HepG2 (cell line): ENCODE data around the gene GPR37L1. TPM values are rescaled to one million over a fixed set of nuclear protein-coding genes. Genes with fewer than 3 reads are reported as not detected.
A peak's percentile ranks its signal among the peaks of the same experiment; 100 is the strongest.

Experiments
- BORCS8-MEF2B ChIP-seq: sonication (generic); formaldehyde crosslinking; IDR thresholded peaks from 2 replicates; pipeline ENCODE4 v1.8.0; 2022; ENCODE audit warnings: mild to moderate bottlenecking, missing genetic modification reagents
- CC2D1A ChIP-seq: sonication (generic); formaldehyde crosslinking; IDR thresholded peaks from 2 replicates; pipeline ENCODE4 v1.8.1; 2023; ENCODE audit warnings: mild to moderate bottlenecking, missing genetic modification reagents
- CENPX ChIP-seq: sonication (generic); formaldehyde crosslinking; IDR thresholded peaks from 2 replicates; pipeline ENCODE4 v1.9.0; 2021; ENCODE audit warnings: mild to moderate bottlenecking, missing genetic modification reagents, moderate library complexity
- FOXC1 ChIP-seq: sonication (generic); formaldehyde crosslinking; IDR thresholded peaks from 2 replicates; pipeline ENCODE4 v1.8.0; 2022; ENCODE audit warnings: mild to moderate bottlenecking, missing genetic modification reagents, borderline replicate concordance
- GATA4 ChIP-seq: sonication (generic); IDR thresholded peaks from 2 replicates; pipeline ENCODE4 v1.6.1; 2016; ENCODE audit warnings: antibody characterized with exemption, low read depth, borderline replicate concordance
- NR2F6 ChIP-seq, 2 experiments: IDR thresholded peaks; 2 replicates each; pipeline ENCODE4 v1.6.1; 2016; ENCODE audit warnings: antibody characterized with exemption in 1 of 2, mild to moderate bottlenecking in 1 of 2
- PCBP1 ChIP-seq: fragments of 200-400 bp; formaldehyde crosslinking; IDR thresholded peaks from 2 replicates; pipeline ENCODE4 v1.6.1; 2017; ENCODE audit warnings: mild to moderate bottlenecking, low read depth, low read length, borderline replicate concordance
- POLR2A ChIP-seq, 2 experiments: IDR thresholded peaks; 2 replicates each; pipeline ENCODE4 v1.6.1; 2011; ENCODE audit warnings: low read depth in 2 of 2, low read length in 2 of 2, mild to moderate bottlenecking in 1 of 2, moderate library complexity in 1 of 2; ENCODE audit not compliant: insufficient read depth in 1 of 2
- POLR2AphosphoS5 ChIP-seq: IDR thresholded peaks from 2 replicates; pipeline ENCODE4 v1.6.1; 2012; ENCODE audit warnings: low read depth, low read length
- RXRA ChIP-seq: sonication (generic); formaldehyde crosslinking; IDR thresholded peaks from 2 replicates; pipeline ENCODE4 v1.5.1; 2020; ENCODE audit warnings: missing genetic modification reagents
- TAF1 ChIP-seq: sonication (generic); formaldehyde crosslinking; IDR thresholded peaks from 2 replicates; pipeline ENCODE4 v1.4.0; 2020; ENCODE audit warnings: missing genetic modification reagents
- TRIM24 ChIP-seq: sonication (generic); formaldehyde crosslinking; IDR thresholded peaks from 2 replicates; pipeline ENCODE4 v1.8.0; 2022; ENCODE audit warnings: mild to moderate bottlenecking, missing genetic modification reagents
- ZBTB21 ChIP-seq: sonication (generic); formaldehyde crosslinking; IDR thresholded peaks from 2 replicates; pipeline ENCODE4 v1.4.0; 2020; ENCODE audit warnings: missing genetic modification reagents
- ZC3H4 ChIP-seq: sonication (generic); formaldehyde crosslinking; IDR thresholded peaks from 2 replicates; pipeline ENCODE4 v1.4.0; 2020; ENCODE audit warnings: missing genetic modification reagents, borderline replicate concordance
- ZNF224 ChIP-seq: sonication (generic); formaldehyde crosslinking; IDR thresholded peaks from 2 replicates; pipeline ENCODE4 v1.5.0; 2020; ENCODE audit warnings: mild to moderate bottlenecking, missing genetic modification reagents
- ZNF280B ChIP-seq: sonication (generic); formaldehyde crosslinking; IDR thresholded peaks from 2 replicates; pipeline ENCODE4 v1.5.0; 2020; ENCODE audit warnings: missing genetic modification reagents, mild to moderate bottlenecking, borderline replicate concordance
- ZNF546 ChIP-seq: sonication (generic); formaldehyde crosslinking; conservative IDR thresholded peaks from 2 replicates; pipeline ENCODE4 v1.8.1; 2023; ENCODE audit warnings: mild to moderate bottlenecking, missing genetic modification reagents
- ZNF556 ChIP-seq: sonication (generic); formaldehyde crosslinking; IDR thresholded peaks from 2 replicates; pipeline ENCODE4 v1.4.0; 2020; ENCODE audit warnings: mild to moderate bottlenecking, missing genetic modification reagents, borderline replicate concordance
- ZNF644 ChIP-seq: IDR thresholded peaks from 2 replicates; pipeline ENCODE4 v1.6.1; 2016; ENCODE audit warnings: low read depth
- ZNF646 ChIP-seq: sonication (generic); formaldehyde crosslinking; IDR thresholded peaks from 2 replicates; pipeline ENCODE4 v1.9.0; 2021; ENCODE audit warnings: mild to moderate bottlenecking, missing genetic modification reagents
- ZNF740 ChIP-seq: sonication (generic); formaldehyde crosslinking; IDR thresholded peaks from 2 replicates; pipeline ENCODE4 v1.4.0; 2020; ENCODE audit warnings: missing genetic modification reagents
- ZNF746 ChIP-seq: sonication (generic); formaldehyde crosslinking; IDR thresholded peaks from 2 replicates; pipeline ENCODE4 v1.8.0; 2022; ENCODE audit warnings: mild to moderate bottlenecking, missing genetic modification reagents
- polyA plus RNA-seq, 8 experiments: library from polyadenylated mRNA; depleted of rRNA in 3 of 8; stranded (reverse) in 7 of 8; unstranded in 1 of 8; fragments of >200 nt; fragmentation: Illumina TruSeq in 4 of 8; extraction: Trizol in 4 of 8; gene quantifications; 2 replicates each; pipeline versions ENCODE4 v1.2.1 to v1.2.3, GENCODE V29; 2011 to 2016; ENCODE audit warnings: low read depth in 4 of 8, missing spikeins in 1 of 8, mixed read lengths in 1 of 8; ENCODE audit not compliant: insufficient read depth in 1 of 8
- total RNA-seq, 5 experiments: library from RNA; depleted of rRNA; stranded (reverse); fragments of >200 nt; fragmentation: Illumina TruSeq; extraction: Trizol; gene quantifications; 2 replicates each; pipeline ENCODE4 v1.2.3, GENCODE V29; 2016; ENCODE audit warnings: low read depth in 1 of 5

The GPR37L1 gene
- total and polyA plus RNA-seq, 2 of the 13 experiments (the other 11 are each of a cell fraction or from before 2014, with no cell fraction given): 0.13 TPM; not detected in 1

DNA sequence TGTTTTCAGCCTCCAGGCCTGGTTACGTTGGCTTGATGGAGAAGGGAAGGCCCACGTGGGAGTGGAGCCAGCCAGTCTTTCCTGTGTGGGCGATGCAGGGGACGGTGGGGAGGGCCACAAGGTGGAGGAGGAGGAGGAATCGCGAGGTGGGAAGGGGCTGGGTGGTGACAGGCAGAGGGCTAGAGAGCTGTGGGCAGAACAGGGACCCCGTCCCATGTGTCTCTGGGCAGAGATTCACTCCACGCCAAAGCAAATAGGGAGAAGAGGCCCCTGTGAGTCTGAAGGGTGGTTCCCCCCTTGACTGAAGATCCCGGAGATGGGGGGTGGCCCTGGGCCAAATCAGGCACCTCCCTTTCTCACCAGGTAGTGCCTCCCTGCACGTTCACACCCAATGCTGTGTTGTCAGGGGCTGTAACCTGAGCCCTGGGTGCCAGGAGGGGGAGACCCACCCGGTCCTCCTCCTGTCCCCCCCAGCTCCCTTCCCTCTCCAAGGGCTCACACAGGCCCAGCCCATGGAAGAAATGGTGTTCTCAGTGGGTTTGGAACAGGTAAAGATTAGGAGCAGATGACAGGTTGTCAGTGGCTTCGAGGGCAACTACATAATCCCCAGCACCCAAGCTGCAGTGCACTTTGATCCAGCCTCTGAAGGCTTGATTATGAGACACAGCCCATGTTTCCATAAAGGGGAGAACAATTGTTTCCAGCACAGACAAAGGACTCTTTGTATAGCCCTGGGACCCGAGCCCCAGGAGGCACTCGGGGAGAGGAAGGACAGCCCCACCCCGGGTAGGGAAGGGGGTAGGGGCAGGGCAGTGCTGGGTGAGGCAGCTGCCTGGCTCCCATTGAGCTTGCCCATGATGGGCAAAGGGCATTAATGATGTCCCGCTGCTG lies 37.7 kb upstream of the GPR37L1 start (continued):
- TF ChIP-seq ZNF280B (no peak), TAF1 (peak; percentile 29; the same call in 1 of the 2 replicates), ZBTB21 (CRISPR knock-in tag) (no peak), NR2F6 (IDR thresholded peaks at IDR 0.05) (no peak), NR2F6 (CRISPR knock-in tag; IDR thresholded peaks at IDR 0.05) (peak; percentile 37; the same call in 1 of the 2 replicates), POLR2AphosphoS5 (peak; percentile 52; the same call in 1 of the 2 replicates), PCBP1 (no peak), CENPX (CRISPR knock-in tag) (no peak), ZNF746 (CRISPR knock-in tag) (no peak), GATA4 (peak; percentile 18; the same call in 1 of the 2 replicates), BORCS8-MEF2B (CRISPR knock-in tag) (no peak), ZNF546 (no peak), RXRA (CRISPR knock-in tag) (peak; percentile 54; the same call in 1 of the 2 replicates), ZNF740 (CRISPR knock-in tag) (peak; percentile 70; the same call in 1 of the 2 replicates), ZNF224 (CRISPR knock-in tag) (no peak), CC2D1A (CRISPR knock-in tag) (no peak), TRIM24 (CRISPR knock-in tag) (no peak), ZC3H4 (CRISPR knock-in tag) (no peak), ZNF556 (CRISPR knock-in tag) (no peak), ZNF646 (CRISPR knock-in tag) (no peak), ZNF644 (CRISPR knock-in tag) (peak; percentile 51; the same call in 1 of the 2 replicates), FOXC1 (CRISPR knock-in tag) (peak; percentile 61; the same call in 1 of the 2 replicates), POLR2A (IDR thresholded peaks at IDR 0.05; ENCODE audit: insufficient read depth in 1 of 2, low read depth in 2 of 2, low read length in 2 of 2) (peak; percentile 48 to 58; a peak in 3 of 4 replicates)
